ENCODE measurements around the gene BACH2. TPM values are rescaled to one million over a fixed set of nuclear protein-coding genes. Genes with fewer than 3 reads are reported as not detected.

The BACH2 gene
- total and polyA plus RNA-seq, 2 of the 8 experiments (the other 6 are each of a cell fraction or from before 2014, with no cell fraction given): 1.9 to 5.9 TPM

- POLR2A ChIA-PET (ENCODE audit: partially characterized antibody): no interaction called here
- Histone ChIP-seq H2BK15ac (ENCODE audit: low read length) (no peak overlapping the region), H3K23ac (ENCODE audit: insufficient read length) (no peak overlapping the region), H3K18ac (ENCODE audit: extremely low read depth, low read length) (no peak overlapping the region), H2AFZ (ENCODE audit: low read length) (no peak overlapping the region), H2AK5ac (ENCODE audit: low read depth, low read length) (no peak overlapping the region), H3K27ac (ENCODE audit: low read depth, low read length) (no peak overlapping the region), H4K20me1 (replicated peaks in 1 of 2; ENCODE audit: control insufficient read depth in 1 of 2, insufficient read depth in 2 of 2, low read length in 2 of 2) (no peaks in the 10 kb centered on the region), H3K79me1 (ENCODE audit: low read depth, low read length) (no peaks in the 10 kb centered on the region), H3K23me2 (ENCODE audit: low read depth, low read length) (no peaks in the 10 kb centered on the region), H3K4ac (replicated peaks; ENCODE audit: insufficient read length, low read depth, low read length) (no peak overlapping the region), H3K4me1 (replicated peaks in 1 of 4; ENCODE audit: control insufficient read depth in 3 of 4, insufficient read depth in 4 of 4, low read length in 3 of 4) (no peaks in the 10 kb centered on the region), H3K56ac (replicated peaks; ENCODE audit: insufficient read length, low read depth, low read length) (no peak overlapping the region), H3K27me3 (replicated peaks in 1 of 4; ENCODE audit: control insufficient read depth in 3 of 4, extremely low read depth in 1 of 4, insufficient read depth in 3 of 4, low read length in 3 of 4) (no peaks in the 10 kb centered on the region), H2BK120ac (replicated peaks; ENCODE audit: low read depth, low read length) (no peak overlapping the region), H4K91ac (replicated peaks; ENCODE audit: insufficient read length, low read length) (no peak overlapping the region), H3K9me3 (ENCODE audit: insufficient read depth in 2 of 2, low read depth in 1 of 2, low read length in 1 of 2) (no peaks in the 10 kb centered on the region), H2BK20ac (ENCODE audit: low read length) (no peak overlapping the region), H3K9ac (replicated peaks in 1 of 4; ENCODE audit: extremely low read depth in 1 of 4, low read depth in 3 of 4, low read length in 3 of 4) (no peak overlapping the region), H3K4me3 (ENCODE audit: extremely low read depth in 1 of 4, insufficient read depth in 2 of 4, low read depth in 3 of 4, low read length in 4 of 4) (no peak overlapping the region), H2BK5ac (ENCODE audit: low read depth, low read length) (no peak overlapping the region), H3K79me2 (ENCODE audit: control insufficient read depth in 1 of 2, insufficient read depth in 2 of 2, low read length in 2 of 2) (no peaks in the 10 kb centered on the region), H3K4me2 (ENCODE audit: insufficient read depth in 1 of 2, low read depth in 2 of 2, low read length in 2 of 2) (no peak overlapping the region), H4K5ac (ENCODE audit: insufficient read length, low read depth, low read length) (no peak overlapping the region), H3K14ac (ENCODE audit: insufficient read length) (no peak overlapping the region), H2BK12ac (ENCODE audit: low read depth, low read length) (no peak overlapping the region), H4K8ac (ENCODE audit: extremely low read depth, insufficient read depth, low read length) (no peak overlapping the region), H3K36me3 (ENCODE audit: control insufficient read depth in 2 of 4, insufficient read depth in 4 of 4, low read length in 3 of 4) (no peaks in the 10 kb centered on the region)
- TF ChIP-seq TAF1 (IDR thresholded peaks at IDR 0.05; ENCODE audit: low read depth, low read length) (no peak), TAF7 (optimal IDR thresholded peaks at IDR 0.05; ENCODE audit: borderline replicate concordance, low read depth, low read length) (no peak), RAD21 (IDR thresholded peaks at IDR 0.05 in 1 of 2, conservative IDR thresholded peaks at IDR 0.05 in 1 of 2; ENCODE audit: low read depth in 2 of 2, low read length in 2 of 2) (no peak), CHD1 (IDR thresholded peaks at IDR 0.05; ENCODE audit: low read depth, low read length) (no peak), E2F6 (IDR thresholded peaks at IDR 0.05) (no peak), HDAC2 (IDR thresholded peaks at IDR 0.05; ENCODE audit: borderline replicate concordance in 1 of 2, low read depth in 2 of 2, low read length in 2 of 2) (no peak), CBX8 (IDR thresholded peaks at IDR 0.05; ENCODE audit: borderline replicate concordance, low read depth, low read length) (no peak), GTF2F1 (IDR thresholded peaks at IDR 0.05; ENCODE audit: borderline replicate concordance, low read depth, low read length) (no peak), TBP (IDR thresholded peaks at IDR 0.05; ENCODE audit: low read depth, low read length) (no peak), GABPA (IDR thresholded peaks at IDR 0.05; ENCODE audit: borderline replicate concordance, insufficient read depth, low read length) (no peak), CBX5 (IDR thresholded peaks at IDR 0.05; ENCODE audit: low read depth, low read length) (no peak)
- FAIRE-seq: no peak
- CTCF ChIA-PET (ENCODE audit: partially characterized antibody): interaction anchor here (0.6 to 1.5 kb wide), 3 partner anchors 12 to 184 kb away, joined by 4 to 9 read pairs (median 4); no protein-coding TSS in a partner anchor
- no peak for DNase-seq (ENCODE audit: low read depth in 1 of 2, low spot score in 2 of 2)
- WGBS, 2 experiments (ENCODE audit: extremely low coverage in 1 of 2, insufficient coverage in 1 of 2, insufficient read length in 1 of 2, insufficient replicate concordance in 2 of 2, low coverage in 1 of 2, low lambda C conversion rate in 2 of 2, missing lambda C conversion rate in 1 of 2): 85% methylated on average over 1 of the region's 1 CpG; no CpG with 5 or more reads in 1 of the 2 experiments
These were observed 165.5 kb downstream of the BACH2 start for GRCh38 chr6:90131125-90131524.
